D721Med (cell line): ENCODE data around the gene GHRHR.

Experiments
- DNase-seq: peaks from one replicate; pipeline ENCODE4 v3.0.0; 2011; ENCODE audit warnings: low spot score; ENCODE audit not compliant: insufficient read length
- FAIRE-seq: peaks from 2 replicates; lab custom pipeline; 2011; peaks lifted over from hg19 to GRCh38; lab: Jason Lieb, UNC
- TF ChIP-seq, protein P1 (sequence below): IDR thresholded peaks from 2 replicates; pipeline ENCODE4 v1.5.1; 2012; ENCODE audit warnings: mild to moderate bottlenecking, control low read depth; ENCODE audit not compliant: insufficient read depth; ENCODE audit errors: missing control alignments

GHRHR gene

DNA sequence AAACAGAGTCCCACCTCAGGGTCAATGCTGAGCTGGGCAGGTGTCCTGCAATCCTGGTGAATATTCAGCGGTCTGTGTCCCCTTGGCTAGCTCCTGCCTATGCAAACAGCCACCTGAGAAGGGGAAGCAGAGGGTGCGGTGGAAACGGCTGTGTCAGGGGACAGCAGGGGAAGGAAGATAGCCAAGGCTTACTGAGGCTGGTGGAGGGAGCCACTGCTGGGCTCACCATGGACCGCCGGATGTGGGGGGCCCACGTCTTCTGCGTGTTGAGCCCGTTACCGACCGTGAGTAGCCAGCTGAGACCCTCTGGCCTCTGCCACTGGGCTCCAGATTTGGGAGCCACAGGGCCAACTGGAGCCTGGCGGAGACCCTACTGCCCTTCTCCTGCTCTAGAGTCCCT, at the start of gene GHRHR:
TSS of gene GHRHR (plus strand) at position 112 of the 400 bp plus-strand sequence. CDS start at position 228, 116 bp downstream.
- FAIRE-seq: no peak
- TF ChIP-seq, protein P1, sequence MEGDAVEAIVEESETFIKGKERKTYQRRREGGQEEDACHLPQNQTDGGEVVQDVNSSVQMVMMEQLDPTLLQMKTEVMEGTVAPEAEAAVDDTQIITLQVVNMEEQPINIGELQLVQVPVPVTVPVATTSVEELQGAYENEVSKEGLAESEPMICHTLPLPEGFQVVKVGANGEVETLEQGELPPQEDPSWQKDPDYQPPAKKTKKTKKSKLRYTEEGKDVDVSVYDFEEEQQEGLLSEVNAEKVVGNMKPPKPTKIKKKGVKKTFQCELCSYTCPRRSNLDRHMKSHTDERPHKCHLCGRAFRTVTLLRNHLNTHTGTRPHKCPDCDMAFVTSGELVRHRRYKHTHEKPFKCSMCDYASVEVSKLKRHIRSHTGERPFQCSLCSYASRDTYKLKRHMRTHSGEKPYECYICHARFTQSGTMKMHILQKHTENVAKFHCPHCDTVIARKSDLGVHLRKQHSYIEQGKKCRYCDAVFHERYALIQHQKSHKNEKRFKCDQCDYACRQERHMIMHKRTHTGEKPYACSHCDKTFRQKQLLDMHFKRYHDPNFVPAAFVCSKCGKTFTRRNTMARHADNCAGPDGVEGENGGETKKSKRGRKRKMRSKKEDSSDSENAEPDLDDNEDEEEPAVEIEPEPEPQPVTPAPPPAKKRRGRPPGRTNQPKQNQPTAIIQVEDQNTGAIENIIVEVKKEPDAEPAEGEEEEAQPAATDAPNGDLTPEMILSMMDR: no peak
- DNase-seq: no peak

DNA sequence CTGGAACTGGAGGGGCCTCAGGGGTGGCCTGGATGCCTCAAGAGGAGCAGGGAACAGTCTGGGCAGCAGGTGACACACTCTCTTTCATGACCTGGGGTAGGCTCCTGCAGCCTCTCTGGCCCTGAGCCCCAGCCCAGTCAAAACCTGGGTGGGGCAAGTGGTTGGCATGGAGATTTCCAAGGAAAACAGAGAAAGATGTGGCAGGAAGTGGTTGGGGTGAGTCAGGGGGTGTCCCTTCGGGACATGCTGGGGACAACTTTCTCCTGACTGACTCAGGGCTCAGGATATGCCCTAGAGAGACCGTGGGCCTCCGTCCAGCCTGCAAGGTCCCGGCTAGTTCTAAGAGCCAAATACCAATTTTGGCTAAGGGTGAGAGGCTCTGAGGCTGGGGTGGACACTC, 49.2 kb upstream of the GHRHR start:
- FAIRE-seq (no peak), DNase-seq (no peak)
- TF ChIP-seq, protein P1: no peak

GRCh38 chr7:30915005-30915601, 48.6 kb upstream of the GHRHR start:
- no peak for FAIRE-seq
- TF ChIP-seq, protein P1: no peak
- no peak for DNase-seq

- DNase-seq: no peak
- FAIRE-seq: no peak
- TF ChIP-seq, protein P1: no peak
Observed at GRCh38 chr7:30915751-30916150, 48.0 kb upstream of the GHRHR start.

DNA sequence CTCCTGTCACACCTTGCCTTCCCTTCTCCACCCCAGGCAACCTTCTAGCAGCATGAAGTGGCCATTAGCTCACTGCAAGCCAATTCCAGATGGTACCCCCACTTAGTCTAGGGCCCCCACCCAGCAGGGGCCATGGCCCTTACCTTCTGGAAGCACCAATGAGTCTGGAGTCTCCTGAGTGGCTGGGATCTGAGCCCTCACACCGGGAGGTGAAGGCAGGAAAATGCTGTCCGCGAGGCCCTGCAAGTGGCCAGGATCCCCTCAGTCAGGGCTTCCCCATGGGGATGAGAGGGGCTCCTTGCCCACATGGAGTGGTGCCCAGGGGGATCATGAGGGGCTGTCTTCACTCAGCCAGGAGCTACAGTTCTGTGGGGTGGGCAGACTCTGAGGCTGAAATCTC, 47.5 kb upstream of the GHRHR start:
- TF ChIP-seq, protein P1: no peak
- no peak for FAIRE-seq
- DNase-seq: no peak

DNA sequence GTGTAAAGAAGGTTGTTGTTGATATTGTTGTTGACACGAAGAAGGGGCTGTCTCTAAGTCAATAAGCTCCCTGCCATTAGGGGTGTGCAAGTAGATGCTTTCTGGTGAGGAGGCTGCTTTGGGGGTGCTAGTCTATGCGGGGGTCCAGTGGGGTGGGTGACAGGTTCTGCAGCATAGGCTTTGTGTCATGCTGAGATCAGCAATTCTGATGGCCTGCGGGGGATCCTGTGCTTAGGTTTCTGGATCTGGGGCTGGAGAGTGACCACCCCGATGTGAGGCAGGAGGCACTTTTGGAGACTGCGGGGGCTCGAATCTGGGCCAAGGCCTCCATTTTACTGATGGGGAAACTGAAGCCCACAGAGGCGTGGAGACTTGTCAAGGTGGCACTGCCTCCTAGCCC, 47.0 kb upstream of the GHRHR start:
- DNase-seq (no peak), FAIRE-seq (no peak)
- TF ChIP-seq, protein P1: no peak

DNA sequence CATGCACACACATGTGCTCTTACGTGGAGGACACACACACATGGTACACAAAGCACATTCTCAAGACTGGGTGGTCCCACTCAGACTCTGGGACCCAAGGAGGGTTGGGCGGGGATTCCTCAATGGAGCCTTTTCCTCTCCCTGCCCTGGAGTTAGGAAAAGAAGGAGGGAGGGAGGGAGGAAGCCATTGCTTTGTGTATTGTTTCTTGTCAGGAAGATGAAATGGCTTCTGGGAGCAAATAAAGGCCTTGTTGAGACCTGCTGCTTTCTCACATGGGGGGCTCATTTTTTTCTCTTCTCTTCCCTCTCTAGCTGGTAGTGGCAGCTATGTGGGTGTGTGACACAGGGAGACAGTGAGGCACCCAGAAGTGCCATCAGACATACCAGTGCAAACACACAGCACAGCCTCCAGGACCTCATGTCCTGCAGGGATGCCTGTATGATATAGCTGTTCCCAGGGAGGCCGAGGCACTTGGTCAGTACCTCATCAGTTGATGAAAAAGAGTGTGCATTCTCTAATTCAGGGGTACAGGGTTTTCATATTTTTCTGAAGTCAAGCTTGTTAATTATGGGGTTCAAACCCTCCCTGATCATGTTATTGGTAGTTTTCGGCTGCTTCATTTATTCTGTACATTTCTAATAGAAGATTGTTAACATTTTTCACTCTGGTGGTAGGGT, 46.4 kb upstream of the GHRHR start:
- DNase-seq (no peak), FAIRE-seq (no peak)
- TF ChIP-seq, protein P1: no peak
